Neural cell (in vitro differentiated cells): ENCODE data around the gene TNS1. TPM values are rescaled to one million over a fixed set of nuclear protein-coding genes. Genes with fewer than 3 reads are reported as not detected.

Experiments
- H2AFZ ChIP-seq: fragments of 200-600, 300-800 bp; sonication (generic), shearing (Covaris generic); 2 replicates; pipeline ENCODE4 v1.6.0; 2014; ENCODE audit warnings: low read depth, mild to moderate bottlenecking, antibody characterized with exemption, low read length, moderate library complexity
- H3F3A ChIP-seq: fragments of 200-600 bp; shearing (Covaris generic); 2 replicates; pipeline ENCODE4 v1.6.1; 2016; ENCODE audit warnings: mild to moderate bottlenecking, moderate library complexity, mixed read lengths, antibody characterized with exemption, low read length; ENCODE audit not compliant: insufficient read depth, poor library complexity, severe bottlenecking
- H3K27ac ChIP-seq: fragments of 200-600, 300-800 bp; sonication (generic), shearing (Covaris generic); 2 replicates; pipeline ENCODE4 v1.5.1; 2014; ENCODE audit warnings: mild to moderate bottlenecking, low read length, moderate library complexity
- H3K27me3 ChIP-seq: fragments of 300-800, 200-600 bp; sonication (generic), shearing (Covaris generic); 2 replicates; pipeline ENCODE4 v1.6.0; 2014; ENCODE audit warnings: mild to moderate bottlenecking, low read depth, low read length, moderate library complexity; ENCODE audit not compliant: insufficient read depth
- H3K36me3 ChIP-seq: fragments of 300-800, 200-600 bp; sonication (generic), shearing (Covaris generic); 2 replicates; pipeline ENCODE4 v1.5.1; 2014; ENCODE audit warnings: mild to moderate bottlenecking, antibody characterized with exemption, low read length, moderate library complexity; ENCODE audit not compliant: insufficient read depth
- H3K4me2 ChIP-seq: fragments of 300-800, 200-600 bp; sonication (generic), shearing (Covaris generic); 2 replicates; pipeline ENCODE4 v1.6.0; 2014; ENCODE audit warnings: mild to moderate bottlenecking, low read length
- H3K4me3 ChIP-seq: fragments of 300-800, 200-600 bp; sonication (generic), shearing (Covaris generic); 2 replicates; pipeline ENCODE4 v1.5.1; 2014; ENCODE audit warnings: mild to moderate bottlenecking, low read length, moderate library complexity
- H3K79me2 ChIP-seq: fragments of 200-600 bp; shearing (Covaris generic); replicated peaks from 2 replicates; pipeline ENCODE4 v1.6.0; 2014; ENCODE audit warnings: mild to moderate bottlenecking, low read length, moderate library complexity; ENCODE audit not compliant: insufficient read depth
- H3K9ac ChIP-seq: fragments of 300-800, 200-600 bp; sonication (generic), shearing (Covaris generic); 2 replicates; pipeline ENCODE4 v1.6.1; 2016; ENCODE audit warnings: mild to moderate bottlenecking, low read length, mixed read lengths
- H3K9me2 ChIP-seq: fragments of 200-600 bp; shearing (Covaris generic); 2 replicates; pipeline ENCODE4 v1.6.1; 2016; ENCODE audit warnings: mild to moderate bottlenecking, low read length, mixed read lengths; ENCODE audit not compliant: insufficient read depth
- H3K9me3 ChIP-seq: fragments of 200-600, 300-800 bp; sonication (generic), shearing (Covaris generic); 2 replicates; pipeline ENCODE4 v1.6.1; 2016; ENCODE audit warnings: mild to moderate bottlenecking, mixed run types, low read length, moderate library complexity, mixed read lengths
- H4K20me1 ChIP-seq: fragments of 200-600 bp; shearing (Covaris generic); 2 replicates; pipeline ENCODE4 v1.6.1; 2016; ENCODE audit warnings: mild to moderate bottlenecking, mixed run types; ENCODE audit not compliant: insufficient read depth
- EP300 ChIP-seq: fragments of 450-650 bp; conservative IDR thresholded peaks from 2 replicates; pipeline ENCODE4 v1.6.1; 2014; ENCODE audit warnings: antibody characterized with exemption, mild to moderate bottlenecking, moderate library complexity; ENCODE audit not compliant: poor library complexity, severe bottlenecking
- EZH2 ChIP-seq: fragments of 200-600, 300-800 bp; shearing (Covaris generic), sonication (generic); IDR thresholded peaks from 2 replicates; pipeline ENCODE4 v1.6.1; 2014; ENCODE audit warnings: antibody characterized with exemption, low read length, borderline replicate concordance, mild to moderate bottlenecking; ENCODE audit not compliant: insufficient read depth, poor library complexity, severe bottlenecking
- MXI1 ChIP-seq: fragments of 450-650 bp; conservative IDR thresholded peaks from 2 replicates; pipeline ENCODE4 v1.6.1; 2014; ENCODE audit warnings: antibody characterized with exemption, mild to moderate bottlenecking; ENCODE audit not compliant: poor library complexity, severe bottlenecking
- POLR2AphosphoS5 ChIP-seq: IDR thresholded peaks from 2 replicates; pipeline ENCODE4 v1.6.1; 2012
- RAD21 ChIP-seq: fragments of 450-650 bp; conservative IDR thresholded peaks from 2 replicates; pipeline ENCODE4 v1.6.1; 2014; ENCODE audit warnings: antibody characterized with exemption, mild to moderate bottlenecking, moderate library complexity
- SMC3 ChIP-seq: fragments of 450-650 bp; conservative IDR thresholded peaks from 2 replicates; pipeline ENCODE4 v1.6.1; 2014; ENCODE audit warnings: antibody characterized with exemption, mild to moderate bottlenecking, moderate library complexity; ENCODE audit not compliant: poor library complexity
- TAF1 ChIP-seq: IDR thresholded peaks from 2 replicates; pipeline ENCODE4 v1.6.1; 2012; ENCODE audit warnings: low read depth
- polyA plus RNA-seq: library from polyadenylated mRNA; depleted of rRNA; stranded (reverse); fragments of >200 nt; gene quantifications from 2 replicates; pipeline ENCODE4 v1.2.3, GENCODE V29; 2014
- TF ChIP-seq, protein P1 (sequence below): IDR thresholded peaks from 2 replicates; pipeline ENCODE4 v1.6.1; 2012; ENCODE audit warnings: borderline replicate concordance

Gene TNS1
- polyA plus RNA-seq, 1 donor from 2014 or later, result 1.5 TPM

DNA sequence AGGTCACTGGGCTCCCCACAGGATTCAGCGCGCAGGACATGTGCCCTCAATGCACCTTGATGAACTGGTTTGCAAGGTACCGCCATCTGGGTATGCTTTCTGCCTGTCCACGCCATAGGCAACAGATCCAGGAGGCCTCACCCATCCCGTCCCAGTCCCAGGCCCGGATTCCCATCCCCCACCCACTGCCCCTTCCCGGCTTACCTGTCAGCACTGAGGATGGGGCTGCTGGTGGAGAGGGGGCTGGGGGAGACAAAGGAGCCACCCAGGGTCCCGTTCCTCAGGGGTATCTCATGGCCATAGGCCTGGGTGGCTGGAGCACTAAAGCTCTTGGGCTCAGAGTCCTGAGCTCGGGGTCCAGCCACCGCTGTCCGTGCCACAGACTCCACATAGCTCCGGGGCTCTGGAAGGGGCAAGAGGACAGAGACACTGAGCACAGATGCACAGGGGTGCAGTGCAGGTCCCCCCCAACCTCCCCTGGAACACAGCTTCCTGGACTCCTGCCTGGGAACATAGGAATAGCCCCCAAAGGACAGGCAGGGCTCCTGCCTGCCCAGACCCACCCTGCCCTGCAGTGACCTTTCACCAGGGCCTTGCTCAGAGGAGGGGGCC is 181.2 kb downstream of the TNS1 start:
- Histone ChIP-seq H3K27ac (no peak overlapping the region), H3K4me3 (no peak overlapping the region), H3F3A (no peaks in the 10 kb centered on the region), H2AFZ (no peak overlapping the region), H3K79me2 (no peaks in the 10 kb centered on the region), H3K9me2 (no peaks in the 10 kb centered on the region), H3K36me3 (no peaks in the 10 kb centered on the region), H3K9ac (no peak overlapping the region), H3K4me2 (no peak overlapping the region), H4K20me1 (no peaks in the 10 kb centered on the region), H3K27me3 (no peaks in the 10 kb centered on the region), H3K9me3 (no peaks in the 10 kb centered on the region)
- TF ChIP-seq POLR2AphosphoS5 (no peak), SMC3 (no peak), RAD21 (no peak), MXI1 (no peak), EP300 (no peak), TAF1 (no peak)
- TF ChIP-seq, protein P1, sequence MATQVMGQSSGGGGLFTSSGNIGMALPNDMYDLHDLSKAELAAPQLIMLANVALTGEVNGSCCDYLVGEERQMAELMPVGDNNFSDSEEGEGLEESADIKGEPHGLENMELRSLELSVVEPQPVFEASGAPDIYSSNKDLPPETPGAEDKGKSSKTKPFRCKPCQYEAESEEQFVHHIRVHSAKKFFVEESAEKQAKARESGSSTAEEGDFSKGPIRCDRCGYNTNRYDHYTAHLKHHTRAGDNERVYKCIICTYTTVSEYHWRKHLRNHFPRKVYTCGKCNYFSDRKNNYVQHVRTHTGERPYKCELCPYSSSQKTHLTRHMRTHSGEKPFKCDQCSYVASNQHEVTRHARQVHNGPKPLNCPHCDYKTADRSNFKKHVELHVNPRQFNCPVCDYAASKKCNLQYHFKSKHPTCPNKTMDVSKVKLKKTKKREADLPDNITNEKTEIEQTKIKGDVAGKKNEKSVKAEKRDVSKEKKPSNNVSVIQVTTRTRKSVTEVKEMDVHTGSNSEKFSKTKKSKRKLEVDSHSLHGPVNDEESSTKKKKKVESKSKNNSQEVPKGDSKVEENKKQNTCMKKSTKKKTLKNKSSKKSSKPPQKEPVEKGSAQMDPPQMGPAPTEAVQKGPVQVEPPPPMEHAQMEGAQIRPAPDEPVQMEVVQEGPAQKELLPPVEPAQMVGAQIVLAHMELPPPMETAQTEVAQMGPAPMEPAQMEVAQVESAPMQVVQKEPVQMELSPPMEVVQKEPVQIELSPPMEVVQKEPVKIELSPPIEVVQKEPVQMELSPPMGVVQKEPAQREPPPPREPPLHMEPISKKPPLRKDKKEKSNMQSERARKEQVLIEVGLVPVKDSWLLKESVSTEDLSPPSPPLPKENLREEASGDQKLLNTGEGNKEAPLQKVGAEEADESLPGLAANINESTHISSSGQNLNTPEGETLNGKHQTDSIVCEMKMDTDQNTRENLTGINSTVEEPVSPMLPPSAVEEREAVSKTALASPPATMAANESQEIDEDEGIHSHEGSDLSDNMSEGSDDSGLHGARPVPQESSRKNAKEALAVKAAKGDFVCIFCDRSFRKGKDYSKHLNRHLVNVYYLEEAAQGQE, result no peak

DNA sequence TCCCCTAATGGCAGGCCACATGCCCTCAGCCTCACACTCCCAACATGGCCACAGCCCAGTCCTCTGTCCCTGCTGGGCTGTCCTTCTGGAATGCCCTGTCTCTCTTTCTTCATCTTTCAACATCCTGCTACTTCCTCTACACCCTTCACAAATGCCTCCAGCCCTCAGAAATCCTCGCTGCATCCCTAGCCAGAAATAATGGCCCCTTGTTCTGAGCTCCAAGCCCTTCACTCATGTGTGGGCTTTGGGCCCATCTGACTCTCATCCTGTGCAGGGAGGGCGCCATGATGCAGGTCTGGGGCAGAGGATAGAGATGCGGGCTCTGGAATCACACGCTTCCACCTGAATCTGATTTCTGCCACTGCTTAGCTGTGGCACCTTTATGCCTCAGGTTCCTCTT is 181.9 kb downstream of the TNS1 start:
- H3K9me2 ChIP-seq, result no peaks in the 10 kb centered on the region

DNA sequence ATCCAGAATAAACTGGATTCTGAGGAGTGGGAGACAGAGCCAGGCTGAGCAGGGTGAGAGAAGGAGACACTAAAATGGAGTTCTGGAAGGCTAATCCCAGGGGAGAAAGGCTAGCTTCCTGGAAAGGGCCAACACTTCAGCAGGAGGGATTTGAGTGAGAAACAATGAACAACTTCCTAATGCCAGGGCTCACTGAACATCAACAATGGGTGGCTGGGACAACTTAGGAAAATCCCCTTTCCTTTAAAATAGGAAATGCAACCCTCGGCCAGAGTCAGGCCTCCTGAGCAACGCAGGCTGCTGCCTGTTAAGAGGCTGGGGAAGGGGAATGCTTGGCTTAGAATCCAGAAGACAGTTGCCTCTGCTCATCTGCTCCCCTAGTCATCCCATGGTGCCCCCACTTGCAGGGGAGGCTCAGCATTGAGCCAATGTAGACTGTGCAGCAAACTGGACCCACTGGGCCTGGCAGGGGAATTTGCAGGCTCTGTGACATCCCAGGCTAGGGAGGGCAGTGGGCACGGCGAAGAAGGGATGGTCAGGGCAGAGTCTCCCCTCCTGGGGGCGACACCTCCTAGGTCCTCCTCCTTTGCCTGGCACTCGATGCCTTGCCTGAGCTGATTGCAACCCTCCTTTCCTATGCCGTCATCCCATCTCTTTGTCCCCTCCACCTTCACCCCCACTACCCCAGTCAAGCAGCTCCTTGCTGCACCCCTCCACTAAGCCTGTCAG is 182.5 kb downstream of the TNS1 start:
- Histone ChIP-seq H3K27ac (no peak overlapping the region), H3K9me3 (no peaks in the 10 kb centered on the region), H2AFZ (no peak overlapping the region), H3K79me2 (no peaks in the 10 kb centered on the region), H3K9me2 (no peaks in the 10 kb centered on the region), H3K27me3 (no peaks in the 10 kb centered on the region), H4K20me1 (no peaks in the 10 kb centered on the region), H3K9ac (no peak overlapping the region), H3K4me3 (no peak overlapping the region), H3K4me2 (no peak overlapping the region), H3F3A (no peaks in the 10 kb centered on the region), H3K36me3 (no peaks in the 10 kb centered on the region)
- no peak for TF ChIP-seq EP300
- TF ChIP-seq, protein P1, result no peak

More for the DNA sequence above, 181.9 kb downstream of the TNS1 start:
- Histone ChIP-seq H2AFZ (no peak overlapping the region), H3K4me3 (no peak overlapping the region), H3K9ac (no peak overlapping the region), H3K4me2 (no peak overlapping the region), H3F3A (no peaks in the 10 kb centered on the region), H3K9me3 (no peaks in the 10 kb centered on the region), H3K36me3 (no peaks in the 10 kb centered on the region), H4K20me1 (no peaks in the 10 kb centered on the region), H3K79me2 (no peaks in the 10 kb centered on the region), H3K27me3 (no peaks in the 10 kb centered on the region), H3K27ac (no peak overlapping the region)
- no peak for TF ChIP-seq EZH2
